Left ventricle myocardium superior (tissue), 1 donor: ENCODE measurements around the gene KRTAP13-2. TPM values are rescaled to one million over a fixed set of nuclear protein-coding genes. Genes with fewer than 3 reads are reported as not detected.

Source experiments
- ATAC-seq: fragments of 200-7000 bp; cut with Tn5 transposase; one replicate; pipeline ENCODE4 v1.9.1; 2020; ENCODE audit warnings: mild to moderate bottlenecking, moderate library complexity
- DNase-seq: peaks from one replicate; pipeline ENCODE4 v3.0.0-alpha.2; 2020
- intact Hi-C: fragments of 100-400 bp; cut with micrococcal nuclease; formaldehyde crosslinking; loops from one replicate; pipeline ENCODE4 v1.11.0; 2022
- microRNA-seq: library from miRNA; unstranded; fragments of <30 nt; microRNA quantifications from one replicate; pipeline ENCODE4 v1.2.0, GENCODE V29; 2020; ENCODE audit warnings: borderline number of aligned reads
- total RNA-seq: library from RNA; stranded (reverse); fragmentation: NEBNext Ultra II Directional; extraction: Animal tissue kit (Norgen Biotek cat#: 25700); gene quantifications from one replicate; pipeline ENCODE4 v1.2.1, GENCODE V29; 2021
- donor health status: DM: no; HTN: yes; CAD: no; lungs with severe emphysema.

Gene KRTAP13-2
- total RNA-seq, 1 donor from 2014 or later = not detected

- DNase-seq = no peak
- ATAC-seq = no peak
- intact Hi-C loops = no loop called here
Observed at GRCh38 chr21:30332681-30333080, 39.4 kb downstream of the KRTAP13-2 start.

DNA sequence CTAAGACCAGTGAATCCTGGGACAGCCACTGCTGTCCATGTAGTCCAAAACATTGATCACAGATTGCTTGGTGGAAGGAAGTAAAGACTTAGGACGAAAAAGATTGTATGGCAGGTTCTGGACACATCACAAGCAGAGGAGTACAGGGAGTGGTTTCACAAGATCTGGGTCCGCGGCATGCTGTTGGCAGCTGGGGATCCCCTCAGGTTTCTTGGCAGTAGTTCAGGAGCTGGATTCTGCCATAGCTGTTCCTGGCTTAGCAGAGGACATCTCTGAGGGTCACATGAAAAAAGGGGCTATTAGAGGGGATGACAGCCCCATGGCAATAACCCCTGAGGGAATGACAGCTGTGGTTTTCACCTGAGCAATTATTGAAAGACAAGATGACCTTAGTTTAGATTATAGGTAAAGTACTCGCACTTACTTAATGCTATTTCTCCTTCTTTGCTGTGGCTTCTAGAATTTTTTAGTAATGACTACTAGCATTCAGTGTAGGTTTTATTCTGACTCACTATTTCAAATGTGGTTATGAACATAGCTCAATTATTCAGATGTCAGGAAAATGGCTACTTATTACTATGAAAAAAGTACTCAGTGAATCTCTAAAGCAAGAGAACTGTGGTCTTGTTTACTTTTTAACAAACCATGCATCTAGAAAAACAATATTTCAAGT is 42.7 kb downstream of the KRTAP13-2 start:
- intact Hi-C loops = no loop called here
- ATAC-seq = no peak
- no peak for DNase-seq

- DNase-seq = no peak
- intact Hi-C loops = no loop called here
- no peak for ATAC-seq
Observed at GRCh38 chr21:30326390-30326789, 45.7 kb downstream of the KRTAP13-2 start.

Small RNA genes within 50 kb of the gene (microRNA-seq; reads per million reads assigned to microRNA genes)
- gene MIR4327 = not detected

Other genes with a start within 250 kb of the KRTAP13-2 start
- gene CLDN17, start 205.5 kb downstream of the KRTAP13-2 start, total RNA-seq = not detected
- not detected for gene CLDN8, start 156.2 kb downstream of the KRTAP13-2 start, total RNA-seq
- not detected for gene KRTAP24-1, start 89.3 kb downstream of the KRTAP13-2 start, total RNA-seq
- gene KRTAP25-1, start 82.8 kb downstream of the KRTAP13-2 start, total RNA-seq = not detected
- not detected for gene KRTAP26-1, start 52.0 kb downstream of the KRTAP13-2 start, total RNA-seq
- gene KRTAP27-1, start 34.6 kb downstream of the KRTAP13-2 start, total RNA-seq = not detected
- gene KRTAP23-1, start 23.7 kb downstream of the KRTAP13-2 start, total RNA-seq = not detected
- gene KRTAP13-1, start 23.8 kb upstream of the KRTAP13-2 start, total RNA-seq = not detected
- not detected for gene KRTAP13-3, start 53.7 kb upstream of the KRTAP13-2 start, total RNA-seq
- gene KRTAP13-4, start 57.9 kb upstream of the KRTAP13-2 start, total RNA-seq = not detected
- gene KRTAP15-1, start 68.0 kb upstream of the KRTAP13-2 start, total RNA-seq = not detected
- gene KRTAP19-1, start 108.1 kb upstream of the KRTAP13-2 start, total RNA-seq = not detected
- gene KRTAP19-2, start 115.2 kb upstream of the KRTAP13-2 start, total RNA-seq = not detected
- not detected for gene KRTAP19-3, start 119.7 kb upstream of the KRTAP13-2 start, total RNA-seq
- not detected for gene KRTAP19-4, start 124.9 kb upstream of the KRTAP13-2 start, total RNA-seq
- gene KRTAP19-5, start 129.9 kb upstream of the KRTAP13-2 start, total RNA-seq = not detected
- not detected for gene KRTAP19-6, start 169.6 kb upstream of the KRTAP13-2 start, total RNA-seq
- gene KRTAP19-7, start 189.0 kb upstream of the KRTAP13-2 start, total RNA-seq = not detected
- not detected for gene KRTAP22-2, start 218.1 kb upstream of the KRTAP13-2 start, total RNA-seq
- not detected for gene KRTAP6-3, start 220.2 kb upstream of the KRTAP13-2 start, total RNA-seq
- gene KRTAP6-2, start 226.6 kb upstream of the KRTAP13-2 start, total RNA-seq = not detected
- not detected for gene KRTAP22-1, start 228.8 kb upstream of the KRTAP13-2 start, total RNA-seq
- gene KRTAP6-1, start 241.7 kb upstream of the KRTAP13-2 start, total RNA-seq = not detected
- not detected for gene KRTAP20-1, start 244.2 kb upstream of the KRTAP13-2 start, total RNA-seq
- not detected for gene KRTAP20-4, start 248.4 kb upstream of the KRTAP13-2 start, total RNA-seq